NCI-H524 treated with DMSO at 0.1 percent for 48 hours (cell line): Measurements from ENCODE around the gene UBE2O.
A peak's percentile ranks its signal among the peaks of the same experiment; 100 is the strongest.

Experiments
- DNase-seq: peaks from one replicate; lab custom pipeline; 2025; lab: John Stamatoyannopoulos, UW

The UBE2O gene

GRCh38 chr17:76485569-76485968 lies 32.6 kb upstream of the UBE2O start:
- DNase-seq = no peak

- no peak for DNase-seq
These were observed 31.3 kb upstream of the UBE2O start for GRCh38 chr17:76484228-76484725.

- no peak for DNase-seq
These were observed 28.2 kb upstream of the UBE2O start for GRCh38 chr17:76481071-76481655.

- DNase-seq = no peak
These were observed 27.7 kb upstream of the UBE2O start for GRCh38 chr17:76480632-76481031.

- DNase-seq = no peak
These were observed 26.6 kb upstream of the UBE2O start for GRCh38 chr17:76479515-76480060.

GRCh38 chr17:76478730-76479514 lies 26.0 kb upstream of the UBE2O start:
- DNase-seq = no peak

- no peak for DNase-seq
These were observed 25.1 kb upstream of the UBE2O start for GRCh38 chr17:76478097-76478496.

- no peak for DNase-seq
These were observed 24.6 kb upstream of the UBE2O start for GRCh38 chr17:76477576-76477975.

GRCh38 chr17:76476736-76477135 lies 23.8 kb upstream of the UBE2O start:
- DNase-seq = no peak

GRCh38 chr17:76475302-76475701 lies 22.4 kb upstream of the UBE2O start:
- no peak for DNase-seq

GRCh38 chr17:76474894-76475293 lies 21.9 kb upstream of the UBE2O start:
- no peak for DNase-seq

GRCh38 chr17:76474238-76474637 lies 21.3 kb upstream of the UBE2O start:
- DNase-seq = no peak

- DNase-seq = no peak
These were observed 20.6 kb upstream of the UBE2O start for GRCh38 chr17:76473541-76473985.

GRCh38 chr17:76472726-76473125 lies 19.8 kb upstream of the UBE2O start:
- no peak for DNase-seq

- DNase-seq = no peak
These were observed 19.3 kb upstream of the UBE2O start for GRCh38 chr17:76472258-76472645.

GRCh38 chr17:76471498-76472257 lies 18.7 kb upstream of the UBE2O start:
- DNase-seq = no peak

GRCh38 chr17:76469991-76470739 lies 17.2 kb upstream of the UBE2O start:
- no peak for DNase-seq

GRCh38 chr17:76469076-76469990 lies 16.4 kb upstream of the UBE2O start:
- DNase-seq = no peak

- DNase-seq = no peak
These were observed 15.7 kb upstream of the UBE2O start for GRCh38 chr17:76468634-76469010.

GRCh38 chr17:76467809-76468633 lies 15.1 kb upstream of the UBE2O start:
- peak; percentile 65 for DNase-seq
